ENCODE results near the gene ELP2.
"Not testable (repeated sequence)": the region's sequence is repeated elsewhere in the genome, so short reads cannot be mapped to it uniquely, and the experiment has no call there.

Gene ELP2

GRCh38 chr18:36188916-36189315, 59.2 kb downstream of the ELP2 start:
- no peak for DNase-seq (ENCODE audit: low read depth, low spot score)

GRCh38 chr18:36189486-36189885, 59.8 kb downstream of the ELP2 start:
- no peak for DNase-seq (ENCODE audit: low read depth, low spot score)

- no peak for DNase-seq (ENCODE audit: low read depth, low spot score)
Measured at GRCh38 chr18:36191286-36191685, 61.6 kb downstream of the ELP2 start.

- no peak for DNase-seq (ENCODE audit: low read depth, low spot score)
Measured at GRCh38 chr18:36191711-36192110, 62.0 kb downstream of the ELP2 start.

GRCh38 chr18:36194600-36195315, 65.1 kb downstream of the ELP2 start:
- no peak for DNase-seq (ENCODE audit: low read depth, low spot score)

- DNase-seq (ENCODE audit: low read depth, low spot score), result no peak
Measured at GRCh38 chr18:36195427-36196122, 65.9 kb downstream of the ELP2 start.

GRCh38 chr18:36196238-36196995, 66.7 kb downstream of the ELP2 start:
- DNase-seq (ENCODE audit: low read depth, low spot score), result no peak

- no peak for DNase-seq (ENCODE audit: low read depth, low spot score)
Measured at GRCh38 chr18:36197511-36198166, 67.9 kb downstream of the ELP2 start.

GRCh38 chr18:36199691-36200295, 70.1 kb downstream of the ELP2 start:
- DNase-seq (ENCODE audit: low read depth, low spot score), result no peak

GRCh38 chr18:36200354-36200771, 70.7 kb downstream of the ELP2 start:
- DNase-seq (ENCODE audit: low read depth, low spot score), result no peak

- no peak for DNase-seq (ENCODE audit: low read depth, low spot score)
Measured at GRCh38 chr18:36201765-36202164, 72.1 kb downstream of the ELP2 start.

GRCh38 chr18:36203360-36203895, 73.7 kb downstream of the ELP2 start:
- DNase-seq (ENCODE audit: low read depth, low spot score), result no peak

GRCh38 chr18:36205166-36205565, 75.5 kb downstream of the ELP2 start:
- DNase-seq (ENCODE audit: low read depth, low spot score), result no peak

GRCh38 chr18:36207303-36207702, 77.6 kb downstream of the ELP2 start:
- DNase-seq (ENCODE audit: low read depth, low spot score), result no peak

- DNase-seq (ENCODE audit: low read depth, low spot score), result not testable (repeated sequence)
Measured at GRCh38 chr18:36207969-36208368, 78.3 kb downstream of the ELP2 start.

- DNase-seq (ENCODE audit: low read depth, low spot score), result no peak
Measured at GRCh38 chr18:36211612-36212065, 81.9 kb downstream of the ELP2 start.

- DNase-seq (ENCODE audit: low read depth, low spot score), result no peak
Measured at GRCh38 chr18:36212301-36213171, 82.8 kb downstream of the ELP2 start.

- DNase-seq (ENCODE audit: low read depth, low spot score), result no peak
Measured at GRCh38 chr18:36214811-36215210, 85.1 kb downstream of the ELP2 start.

GRCh38 chr18:36215577-36215976, 85.9 kb downstream of the ELP2 start:
- DNase-seq (ENCODE audit: low read depth, low spot score), result no peak

GRCh38 chr18:36217348-36217747, 87.6 kb downstream of the ELP2 start:
- DNase-seq (ENCODE audit: low read depth, low spot score), result no peak

Data from brain pericyte (primary cell).